ENCODE measurements around the gene STIMATE. TPM values are rescaled to one million over a fixed set of nuclear protein-coding genes. Genes with fewer than 3 reads are reported as not detected.

Gene STIMATE
- polyA plus RNA-seq, 1 of the 3 experiments (the other 2 are of a cell fraction), result 9.3 TPM

DNA sequence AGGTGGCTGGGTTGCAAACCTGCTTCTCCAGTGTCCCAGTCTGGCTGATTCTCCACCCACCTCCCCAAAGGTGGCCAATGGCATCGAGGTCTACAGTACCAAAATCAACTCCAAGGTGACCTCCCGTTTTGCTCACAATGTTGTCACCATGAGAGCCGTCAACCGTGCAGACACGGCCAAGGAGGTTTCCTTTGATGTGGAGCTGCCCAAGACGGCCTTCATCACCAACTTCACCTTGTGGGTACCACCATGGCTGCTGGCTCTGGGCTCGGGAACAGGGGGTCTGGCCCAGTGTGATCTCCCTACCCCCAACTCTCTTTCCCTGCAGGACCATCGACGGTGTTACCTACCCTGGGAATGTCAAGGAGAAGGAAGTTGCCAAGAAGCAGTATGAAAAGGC is 100.9 kb downstream of the STIMATE start (continued):
- TF ChIP-seq, protein P1, sequence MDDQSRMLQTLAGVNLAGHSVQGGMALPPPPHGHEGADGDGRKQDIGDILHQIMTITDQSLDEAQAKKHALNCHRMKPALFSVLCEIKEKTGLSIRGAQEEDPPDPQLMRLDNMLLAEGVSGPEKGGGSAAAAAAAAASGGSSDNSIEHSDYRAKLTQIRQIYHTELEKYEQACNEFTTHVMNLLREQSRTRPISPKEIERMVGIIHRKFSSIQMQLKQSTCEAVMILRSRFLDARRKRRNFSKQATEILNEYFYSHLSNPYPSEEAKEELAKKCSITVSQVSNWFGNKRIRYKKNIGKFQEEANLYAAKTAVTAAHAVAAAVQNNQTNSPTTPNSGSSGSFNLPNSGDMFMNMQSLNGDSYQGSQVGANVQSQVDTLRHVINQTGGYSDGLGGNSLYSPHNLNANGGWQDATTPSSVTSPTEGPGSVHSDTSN (IDR thresholded peaks at IDR 0.05), result no peak

DNA sequence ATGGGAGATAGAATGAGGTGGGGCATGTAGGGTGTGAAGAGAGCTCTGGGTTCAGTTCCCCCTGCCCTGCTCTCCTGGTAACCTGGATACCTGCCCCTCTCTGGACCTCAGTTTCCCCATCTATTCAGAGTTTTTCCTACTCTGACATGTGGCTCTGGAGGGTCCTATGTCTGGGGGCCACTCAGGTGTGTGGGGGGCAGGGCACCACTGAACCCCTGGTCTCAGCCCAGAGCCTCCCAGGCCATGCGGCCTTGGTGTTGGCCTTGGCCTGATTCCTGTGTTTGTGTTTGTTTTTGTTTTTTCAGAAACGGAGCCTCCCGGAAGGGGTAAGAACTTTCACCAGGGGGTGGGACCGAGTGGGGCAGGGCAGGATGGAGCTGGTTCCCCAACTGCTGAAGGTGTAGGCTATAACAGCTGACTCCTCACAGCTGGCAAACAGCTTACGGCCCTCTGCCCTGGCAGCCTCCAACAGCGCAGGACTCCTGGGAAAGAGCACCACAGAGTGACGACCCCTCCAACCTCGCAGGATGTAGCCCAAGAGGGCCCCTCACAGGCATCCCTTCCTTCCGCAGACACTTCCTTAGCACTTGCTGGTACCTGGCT is 101.9 kb downstream of the STIMATE start:
- Histone ChIP-seq H3K27ac (ENCODE audit: low read depth in 2 of 2, low read length in 1 of 2) (no peak overlapping the region), H3K9ac (no peak overlapping the region), H3K36me3 (replicated peaks in 1 of 2; ENCODE audit: control insufficient read depth in 1 of 2, insufficient read depth in 2 of 2, low read length in 1 of 2) (no peaks in the 10 kb centered on the region), H3K4me1 (ENCODE audit: control insufficient read depth in 1 of 2, insufficient read depth in 2 of 2, low read depth in 1 of 2, low read length in 1 of 2) (peaks cover 0 to 3% of the 10 kb centered on the region in 2 experiments; a peak in 1 of 4 replicates), H3K9me3 (no peaks in the 10 kb centered on the region), H3K79me2 (ENCODE audit: insufficient read depth) (no peaks in the 10 kb centered on the region), H3K27me3 (ENCODE audit: insufficient read depth) (no peaks in the 10 kb centered on the region), H3F3A (replicated peaks; ENCODE audit: insufficient read depth) (no peaks in the 10 kb centered on the region), H4K20me1 (ENCODE audit: insufficient read depth) (no peaks in the 10 kb centered on the region), H3K4me3 (ENCODE audit: low read depth in 2 of 2, low read length in 1 of 2) (no peak overlapping the region), H3K9me2 (no peaks in the 10 kb centered on the region), H3K4me2 (no peak overlapping the region), H2AFZ (ENCODE audit: low read depth) (no peak overlapping the region)
- POLR2A ChIA-PET, result no interaction called here
- CTCF ChIA-PET, result no interaction called here
- WGBS (ENCODE audit: low lambda C conversion rate), result 77% methylated on average over 6 of the region's 9 CpGs
- no peak for TF ChIP-seq SMC3 (IDR thresholded peaks at IDR 0.05; ENCODE audit: low read depth, low read length)
- TF ChIP-seq, protein P2, sequence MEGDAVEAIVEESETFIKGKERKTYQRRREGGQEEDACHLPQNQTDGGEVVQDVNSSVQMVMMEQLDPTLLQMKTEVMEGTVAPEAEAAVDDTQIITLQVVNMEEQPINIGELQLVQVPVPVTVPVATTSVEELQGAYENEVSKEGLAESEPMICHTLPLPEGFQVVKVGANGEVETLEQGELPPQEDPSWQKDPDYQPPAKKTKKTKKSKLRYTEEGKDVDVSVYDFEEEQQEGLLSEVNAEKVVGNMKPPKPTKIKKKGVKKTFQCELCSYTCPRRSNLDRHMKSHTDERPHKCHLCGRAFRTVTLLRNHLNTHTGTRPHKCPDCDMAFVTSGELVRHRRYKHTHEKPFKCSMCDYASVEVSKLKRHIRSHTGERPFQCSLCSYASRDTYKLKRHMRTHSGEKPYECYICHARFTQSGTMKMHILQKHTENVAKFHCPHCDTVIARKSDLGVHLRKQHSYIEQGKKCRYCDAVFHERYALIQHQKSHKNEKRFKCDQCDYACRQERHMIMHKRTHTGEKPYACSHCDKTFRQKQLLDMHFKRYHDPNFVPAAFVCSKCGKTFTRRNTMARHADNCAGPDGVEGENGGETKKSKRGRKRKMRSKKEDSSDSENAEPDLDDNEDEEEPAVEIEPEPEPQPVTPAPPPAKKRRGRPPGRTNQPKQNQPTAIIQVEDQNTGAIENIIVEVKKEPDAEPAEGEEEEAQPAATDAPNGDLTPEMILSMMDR (IDR thresholded peaks at IDR 0.05), result no peak
- TF ChIP-seq RAD21 (IDR thresholded peaks at IDR 0.05; ENCODE audit: low read length), result no peak
- no peak for TF ChIP-seq FOXM1 (IDR thresholded peaks at IDR 0.05; ENCODE audit: low read depth)
- TF ChIP-seq, protein P3, sequence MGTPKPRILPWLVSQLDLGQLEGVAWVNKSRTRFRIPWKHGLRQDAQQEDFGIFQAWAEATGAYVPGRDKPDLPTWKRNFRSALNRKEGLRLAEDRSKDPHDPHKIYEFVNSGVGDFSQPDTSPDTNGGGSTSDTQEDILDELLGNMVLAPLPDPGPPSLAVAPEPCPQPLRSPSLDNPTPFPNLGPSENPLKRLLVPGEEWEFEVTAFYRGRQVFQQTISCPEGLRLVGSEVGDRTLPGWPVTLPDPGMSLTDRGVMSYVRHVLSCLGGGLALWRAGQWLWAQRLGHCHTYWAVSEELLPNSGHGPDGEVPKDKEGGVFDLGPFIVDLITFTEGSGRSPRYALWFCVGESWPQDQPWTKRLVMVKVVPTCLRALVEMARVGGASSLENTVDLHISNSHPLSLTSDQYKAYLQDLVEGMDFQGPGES (IDR thresholded peaks at IDR 0.05; ENCODE audit: low read depth, low read length), result no peak
- no peak for TF ChIP-seq MEF2A (IDR thresholded peaks at IDR 0.05; ENCODE audit: borderline replicate concordance, low read depth)
- TF ChIP-seq ELF1 (IDR thresholded peaks at IDR 0.05), result no peak
- TF ChIP-seq MXI1 (IDR thresholded peaks at IDR 0.05; ENCODE audit: low read depth, low read length), result no peak
- TF ChIP-seq, protein P4, sequence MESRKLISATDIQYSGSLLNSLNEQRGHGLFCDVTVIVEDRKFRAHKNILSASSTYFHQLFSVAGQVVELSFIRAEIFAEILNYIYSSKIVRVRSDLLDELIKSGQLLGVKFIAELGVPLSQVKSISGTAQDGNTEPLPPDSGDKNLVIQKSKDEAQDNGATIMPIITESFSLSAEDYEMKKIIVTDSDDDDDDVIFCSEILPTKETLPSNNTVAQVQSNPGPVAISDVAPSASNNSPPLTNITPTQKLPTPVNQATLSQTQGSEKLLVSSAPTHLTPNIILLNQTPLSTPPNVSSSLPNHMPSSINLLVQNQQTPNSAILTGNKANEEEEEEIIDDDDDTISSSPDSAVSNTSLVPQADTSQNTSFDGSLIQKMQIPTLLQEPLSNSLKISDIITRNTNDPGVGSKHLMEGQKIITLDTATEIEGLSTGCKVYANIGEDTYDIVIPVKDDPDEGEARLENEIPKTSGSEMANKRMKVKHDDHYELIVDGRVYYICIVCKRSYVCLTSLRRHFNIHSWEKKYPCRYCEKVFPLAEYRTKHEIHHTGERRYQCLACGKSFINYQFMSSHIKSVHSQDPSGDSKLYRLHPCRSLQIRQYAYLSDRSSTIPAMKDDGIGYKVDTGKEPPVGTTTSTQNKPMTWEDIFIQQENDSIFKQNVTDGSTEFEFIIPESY (IDR thresholded peaks at IDR 0.05; ENCODE audit: borderline replicate concordance, low read depth), result no peak
- TF ChIP-seq, protein P5, sequence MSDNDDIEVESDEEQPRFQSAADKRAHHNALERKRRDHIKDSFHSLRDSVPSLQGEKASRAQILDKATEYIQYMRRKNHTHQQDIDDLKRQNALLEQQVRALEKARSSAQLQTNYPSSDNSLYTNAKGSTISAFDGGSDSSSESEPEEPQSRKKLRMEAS (IDR thresholded peaks at IDR 0.05; ENCODE audit: low read depth), result no peak
- TF ChIP-seq, protein P1 (IDR thresholded peaks at IDR 0.05), result no peak
- no peak for TF ChIP-seq CHD2 (IDR thresholded peaks at IDR 0.05; ENCODE audit: low read length, partially characterized antibody)
- TF ChIP-seq TCF12 (IDR thresholded peaks at IDR 0.05), result no peak
- TF ChIP-seq TAF1 (IDR thresholded peaks at IDR 0.05; ENCODE audit: borderline replicate concordance, low read depth, low read length), result no peak
- TF ChIP-seq TEAD4 (IDR thresholded peaks at IDR 0.05; ENCODE audit: borderline replicate concordance, insufficient read depth), result no peak
- TF ChIP-seq, protein P6, sequence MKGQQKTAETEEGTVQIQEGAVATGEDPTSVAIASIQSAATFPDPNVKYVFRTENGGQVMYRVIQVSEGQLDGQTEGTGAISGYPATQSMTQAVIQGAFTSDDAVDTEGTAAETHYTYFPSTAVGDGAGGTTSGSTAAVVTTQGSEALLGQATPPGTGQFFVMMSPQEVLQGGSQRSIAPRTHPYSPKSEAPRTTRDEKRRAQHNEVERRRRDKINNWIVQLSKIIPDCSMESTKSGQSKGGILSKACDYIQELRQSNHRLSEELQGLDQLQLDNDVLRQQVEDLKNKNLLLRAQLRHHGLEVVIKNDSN (IDR thresholded peaks at IDR 0.05; ENCODE audit: borderline replicate concordance, low read depth), result no peak
- DNase-seq, result no peak
